GM19240 (cell line): ENCODE data around the gene AQP6.

Source experiments
- DNase-seq: peaks from one replicate; pipeline ENCODE4 v3.0.0; 2011; ENCODE audit warnings: low spot score; ENCODE audit not compliant: insufficient read length

AQP6 gene

DNA sequence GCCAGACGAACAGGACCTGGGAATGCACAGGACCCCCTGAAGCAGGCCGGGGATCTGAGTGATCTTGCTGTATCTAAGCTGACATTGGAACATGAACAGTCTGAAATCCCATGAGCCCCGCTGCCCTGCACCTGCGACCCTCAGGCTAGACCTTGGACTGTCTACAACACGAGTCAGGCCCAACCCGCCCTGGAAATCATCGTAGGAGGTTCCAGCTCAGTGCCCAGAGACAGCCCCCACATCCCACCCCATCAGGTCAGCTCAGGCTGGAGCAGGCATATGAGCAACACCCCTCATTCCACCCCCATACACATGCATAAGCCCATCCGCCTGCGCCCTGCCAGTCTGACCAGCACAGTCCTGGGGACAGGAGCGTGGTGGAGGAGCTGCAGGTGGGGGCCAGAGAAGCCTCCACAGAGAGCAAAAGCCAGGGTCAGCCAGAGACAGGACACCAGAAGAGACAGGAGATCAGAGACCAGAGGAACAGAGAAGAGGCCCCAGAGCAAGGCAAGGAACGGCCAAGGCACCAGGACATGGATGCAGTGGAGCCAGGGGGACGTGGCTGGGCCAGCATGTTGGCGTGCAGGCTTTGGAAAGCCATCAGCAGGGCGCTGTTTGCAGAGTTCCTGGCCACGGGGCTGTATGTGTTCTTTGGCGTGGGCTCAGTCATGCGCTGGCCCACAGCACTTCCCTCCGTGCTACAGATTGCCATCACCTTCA is at the start of gene AQP6:
Gene AQP6, plus strand, starts transcription at position 307 of the 720 bp plus-strand sequence. Its CDS starts 227 bp downstream, at position 534.
- no peak for DNase-seq

DNA sequence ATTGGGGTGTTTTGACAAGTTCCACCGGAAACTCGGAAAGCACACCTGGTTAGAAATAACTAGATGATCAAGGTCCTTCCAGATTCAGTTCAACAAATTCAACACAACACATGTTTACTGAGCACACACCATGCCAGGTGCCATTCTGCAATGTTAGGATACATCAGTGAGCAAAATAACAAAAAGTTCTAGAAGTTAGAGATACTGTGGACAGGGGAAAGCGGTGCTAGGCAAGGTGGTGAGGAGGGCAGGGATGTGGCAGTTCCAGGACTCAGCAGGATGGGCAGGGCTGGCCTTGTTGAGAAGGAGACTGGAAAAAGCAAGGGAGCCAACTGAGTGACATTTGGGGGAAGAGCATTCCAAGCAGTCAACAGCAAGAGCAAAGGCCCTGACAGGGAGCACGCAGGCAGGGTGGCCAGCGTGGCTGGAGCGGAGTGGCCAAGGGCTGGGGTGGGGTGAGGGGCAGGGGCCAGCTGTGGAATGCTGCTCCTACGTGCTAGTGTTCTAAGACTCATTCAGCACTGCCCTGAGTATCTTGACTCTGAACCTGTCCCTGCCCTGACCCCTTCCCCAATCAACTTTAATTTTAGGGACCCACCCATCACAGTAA is 49.6 kb upstream of the AQP6 start:
- no peak for DNase-seq

GRCh38 chr12:49923880-49924556 is 48.7 kb upstream of the AQP6 start:
- no peak for DNase-seq

DNA sequence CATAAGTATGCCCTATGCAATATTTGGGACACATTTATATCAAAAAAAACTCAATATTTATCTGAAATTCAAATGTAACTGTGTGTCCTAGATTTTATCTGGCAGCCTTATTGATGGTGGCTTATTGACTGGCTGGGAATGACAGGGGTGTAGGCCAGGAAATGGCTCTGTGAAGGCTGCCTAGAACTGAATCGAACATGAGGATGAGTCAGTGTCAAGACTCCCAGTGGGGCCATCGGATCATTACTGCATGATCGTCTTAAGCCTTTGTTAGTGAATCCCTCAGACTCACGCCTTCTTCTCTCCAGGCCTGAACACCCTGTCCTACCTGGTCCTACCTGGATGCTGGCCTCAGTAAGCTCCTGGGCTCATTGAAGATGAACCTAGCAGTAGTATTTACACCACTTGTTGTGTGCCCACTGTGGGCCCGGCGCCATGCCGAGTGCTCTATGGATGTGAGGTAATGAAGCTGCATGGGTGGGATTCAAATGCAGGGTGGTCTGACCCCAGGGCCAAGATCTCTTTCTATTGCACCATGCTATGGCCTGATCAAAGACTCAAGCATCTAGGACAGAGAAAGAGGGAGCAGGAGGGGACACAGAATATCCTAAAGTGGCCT is 48.0 kb upstream of the AQP6 start:
- DNase-seq, result no peak

GRCh38 chr12:49925433-49926204 is 47.1 kb upstream of the AQP6 start:
- no peak for DNase-seq

- no peak for DNase-seq
Measured at GRCh38 chr12:49928471-49928870, 44.3 kb upstream of the AQP6 start.

DNA sequence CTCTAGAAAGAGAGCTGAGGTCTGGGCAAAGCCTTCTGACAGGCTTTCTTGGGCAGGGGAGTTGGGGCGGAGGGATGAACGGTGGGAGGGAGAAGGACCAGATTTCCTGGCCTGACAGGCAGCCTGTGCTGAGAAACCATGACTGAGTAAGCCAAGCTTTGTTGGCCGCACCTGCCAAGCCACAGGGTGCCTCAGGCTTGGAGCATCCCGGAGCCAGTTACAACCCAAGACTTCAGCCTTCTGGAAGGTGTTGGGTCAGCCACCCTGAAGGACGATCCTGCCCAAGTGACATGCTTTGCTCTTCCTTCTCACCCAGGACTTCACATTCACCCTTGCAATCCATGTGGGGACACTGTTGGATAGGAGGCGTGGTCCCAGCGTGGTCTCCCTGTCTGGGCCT is 43.2 kb upstream of the AQP6 start:
- DNase-seq, result no peak

DNA sequence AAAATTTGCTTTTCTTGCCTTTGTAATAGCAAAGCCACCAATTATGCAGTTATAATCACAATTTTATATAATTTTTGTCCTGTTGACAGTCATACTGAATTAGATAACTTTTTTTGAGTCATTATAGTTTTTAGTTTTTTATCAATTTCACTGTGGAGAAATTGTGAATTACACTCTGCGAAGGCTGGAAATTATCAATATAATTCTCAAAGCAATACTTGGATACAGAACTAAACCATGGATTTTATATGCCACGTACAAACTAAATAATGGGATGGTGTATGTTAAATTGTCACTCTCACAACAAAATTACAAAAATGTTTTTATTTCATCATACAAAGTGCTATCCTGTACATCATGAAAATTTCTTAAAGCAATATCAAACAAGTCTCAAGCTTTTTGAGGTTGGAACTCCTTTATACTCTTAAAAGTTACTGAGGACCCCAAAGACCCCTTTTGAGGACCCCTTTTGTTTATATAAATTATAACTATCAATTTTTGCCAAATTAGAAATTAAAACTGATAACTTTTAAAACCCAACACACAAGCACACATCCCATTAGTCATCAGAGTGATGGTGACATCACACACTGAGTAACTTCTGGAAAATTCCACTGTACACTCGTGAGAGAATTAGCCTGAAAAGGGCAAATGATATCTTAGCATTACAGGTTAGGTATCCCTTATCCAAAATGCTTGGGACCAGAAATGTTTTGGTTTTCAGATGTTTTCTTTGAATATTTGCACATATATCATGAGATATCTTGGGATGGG is 42.0 kb upstream of the AQP6 start:
- DNase-seq, result no peak

- DNase-seq, result no peak
Measured at GRCh38 chr12:49932023-49932422, 40.7 kb upstream of the AQP6 start.

GRCh38 chr12:49932533-49933130 is 40.1 kb upstream of the AQP6 start:
- no peak for DNase-seq

GRCh38 chr12:49933796-49934195 is 39.0 kb upstream of the AQP6 start:
- no peak for DNase-seq

- no peak for DNase-seq
Measured at GRCh38 chr12:49934505-49934904, 38.2 kb upstream of the AQP6 start.

DNA sequence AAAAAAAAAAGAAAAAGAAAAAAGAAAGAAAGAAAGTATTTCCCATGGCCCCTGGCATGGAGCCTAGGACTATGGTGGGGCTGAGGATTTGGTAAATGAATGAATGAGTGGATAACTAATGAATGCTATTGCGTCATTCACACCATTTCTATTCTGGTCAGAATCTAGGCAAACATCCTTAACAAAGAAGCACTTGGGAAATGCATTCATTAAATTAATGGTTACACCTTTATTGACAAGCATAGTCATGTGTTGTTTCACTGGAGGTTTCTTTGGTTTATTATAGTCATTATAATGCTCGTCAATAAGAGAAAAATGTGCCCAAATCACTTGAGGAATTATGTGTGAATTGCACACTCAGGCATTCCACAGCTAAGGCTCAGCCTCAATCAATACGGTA is 35.8 kb upstream of the AQP6 start:
- no peak for DNase-seq

- no peak for DNase-seq
Measured at GRCh38 chr12:49937639-49938300, 35.0 kb upstream of the AQP6 start.

GRCh38 chr12:49939307-49939706 is 33.4 kb upstream of the AQP6 start:
- no peak for DNase-seq

- DNase-seq, result no peak
Measured at GRCh38 chr12:49939707-49940106, 33.0 kb upstream of the AQP6 start.

DNA sequence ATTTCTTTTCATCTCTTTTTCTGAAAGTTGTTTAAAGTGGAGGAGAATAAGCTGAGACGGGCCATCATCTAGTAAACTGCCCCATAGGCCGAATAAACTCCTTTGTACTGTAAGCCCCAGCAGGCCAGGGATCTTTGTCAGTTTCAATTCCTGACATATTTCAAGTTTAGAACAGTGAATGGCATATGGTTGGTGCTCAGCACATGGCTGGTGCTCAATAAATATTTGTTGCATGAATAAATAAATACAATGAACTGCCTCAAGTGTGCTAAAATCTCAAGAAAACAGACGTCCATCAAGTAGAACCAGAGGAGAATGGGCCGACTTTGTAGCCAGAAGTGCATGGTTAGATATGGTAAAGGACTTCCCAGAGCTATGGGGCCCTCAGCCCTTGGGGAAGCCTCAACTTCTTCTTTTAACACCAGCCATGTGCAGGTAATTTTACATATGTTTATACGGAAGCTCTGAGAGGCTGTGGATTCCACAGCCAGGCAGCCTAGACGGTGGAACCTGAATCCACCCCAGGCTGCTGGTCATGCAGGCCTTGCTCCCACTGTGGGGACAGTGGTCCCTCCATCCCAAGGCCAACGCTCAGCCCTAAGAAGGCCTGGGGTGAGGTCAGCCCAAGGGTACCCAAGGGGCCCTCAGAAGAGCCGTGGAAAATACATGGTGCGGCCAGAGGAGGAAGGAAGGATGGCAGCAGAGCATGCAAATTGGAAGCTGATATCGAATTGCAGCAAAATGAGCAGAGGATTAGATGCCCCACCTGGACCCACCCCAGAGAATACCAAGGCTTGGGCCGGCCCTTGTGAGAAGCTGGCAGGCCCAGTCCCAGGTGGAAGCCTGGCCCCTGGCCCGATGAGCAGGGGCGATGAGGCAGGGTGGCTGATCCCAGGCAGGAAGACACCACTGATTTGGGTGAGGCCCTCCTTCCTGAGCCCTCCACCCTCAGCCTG is 30.9 kb upstream of the AQP6 start:
- no peak for DNase-seq

DNA sequence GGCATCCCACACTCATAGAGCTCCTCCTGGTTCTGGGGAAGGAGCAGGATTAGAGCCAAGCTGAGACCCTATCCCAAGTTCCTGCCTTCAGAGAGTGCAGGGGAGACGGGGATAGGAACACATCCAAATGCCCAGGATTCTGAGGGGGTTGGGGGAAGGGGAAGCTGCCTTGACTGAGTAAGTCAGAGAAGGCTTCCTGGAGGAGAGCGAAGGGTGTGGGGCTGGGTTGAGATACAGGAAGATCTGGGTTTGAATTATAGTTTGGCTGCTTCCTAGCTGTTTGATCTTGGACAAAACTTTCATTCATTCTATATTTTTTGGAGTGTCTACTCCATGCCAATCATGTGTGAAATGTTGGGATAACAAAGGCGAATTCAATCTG is 30.2 kb upstream of the AQP6 start:
- no peak for DNase-seq
